Measurements from ENCODE around the gene ECSIT. TPM values are rescaled to one million over a fixed set of nuclear protein-coding genes. Genes with fewer than 3 reads are reported as not detected.
"Not testable (repeated sequence)": the region's sequence is repeated elsewhere in the genome, so short reads cannot be mapped to it uniquely, and the experiment has no call there.

Gene ECSIT
- total and polyA plus RNA-seq, 11 donors, result 69.7 to 242 (median 133) TPM

- Histone ChIP-seq H3K9me3 (no peaks in the 10 kb centered on the region), H3K4me3 (no peak overlapping the region), H3K27me3 (peaks cover 0 to 17% (median 0%) of the 10 kb centered on the region in 9 donors), H3K36me3 (no peaks in the 10 kb centered on the region), H3K27ac (no peak overlapping the region), H3K4me1 (no peaks in the 10 kb centered on the region)
- intact Hi-C loops (cut with DNase I), result no loop called here
- DNase-seq (no peak), ATAC-seq (no peak)
- WGBS, 4 donors, result 53 to 64% (median 57%) methylated on average over 4 of the region's 4 CpGs
- no peak for TF ChIP-seq POLR2A (IDR thresholded peaks at IDR 0.05)
- peak in 3 of 12 donors; percentile 9 to 19 (median 14) for TF ChIP-seq CTCF (IDR thresholded peaks at IDR 0.05)
Observed at GRCh38 chr19:11460207-11460606, 68.7 kb downstream of the ECSIT start.

GRCh38 chr19:11458912-11459311, 70.0 kb downstream of the ECSIT start:
- H3K27me3 ChIP-seq, result peaks cover 0 to 17% (median 0%) of the 10 kb centered on the region in 9 donors
- H3K4me3 ChIP-seq; H3K9me3 ChIP-seq; ATAC-seq; H3K4me1 ChIP-seq; H3K36me3 ChIP-seq; DNase-seq; H3K27ac ChIP-seq; intact Hi-C loops (cut with DNase I): not testable (repeated sequence)
- 81 to 84% (median 83%) methylated on average over 11 of the region's 11 CpGs for WGBS, 4 donors

- ATAC-seq (no peak), DNase-seq (no peak)
- TF ChIP-seq CTCF (IDR thresholded peaks at IDR 0.05) (no peak), POLR2A (IDR thresholded peaks at IDR 0.05) (no peak)
- no peaks in the 10 kb centered on the region for H3K9me3 ChIP-seq
- WGBS, 4 donors, result 81 to 85% (median 84%) methylated on average over 19 of the region's 19 CpGs
- H3K4me3 ChIP-seq, result no peak overlapping the region
- no peak overlapping the region for H3K27ac ChIP-seq
- no peaks in the 10 kb centered on the region for H3K4me1 ChIP-seq
- intact Hi-C loops (cut with DNase I), result no loop called here
- H3K27me3 ChIP-seq, result peaks cover 0 to 17% (median 0%) of the 10 kb centered on the region in 9 donors
- no peaks in the 10 kb centered on the region for H3K36me3 ChIP-seq
Observed at GRCh38 chr19:11458236-11458900, 70.6 kb downstream of the ECSIT start.

DNA sequence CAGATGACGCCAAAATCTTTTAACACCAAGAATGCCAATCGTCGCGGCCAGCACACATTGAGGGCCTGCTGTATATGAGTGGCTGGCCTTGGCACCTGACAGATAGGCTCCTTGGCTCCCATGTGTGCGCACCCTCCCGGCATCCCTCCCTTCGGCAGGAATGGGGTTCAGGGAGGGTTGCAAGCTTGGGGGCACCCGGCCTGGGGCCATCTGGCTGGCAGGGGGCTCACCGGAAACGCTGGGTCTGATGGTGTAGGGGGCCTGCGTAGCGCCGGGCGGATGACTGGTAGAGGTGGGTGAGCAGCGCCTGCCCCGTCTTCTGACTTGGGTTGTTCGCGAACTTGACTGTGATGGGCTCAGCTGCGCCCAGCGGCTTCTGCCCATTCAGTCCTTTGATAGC, 71.1 kb downstream of the ECSIT start:
- Histone ChIP-seq H3K4me3 (no peak overlapping the region), H3K36me3 (no peaks in the 10 kb centered on the region), H3K4me1 (no peaks in the 10 kb centered on the region), H3K9me3 (no peaks in the 10 kb centered on the region), H3K27me3 (peaks cover 0 to 18% (median 0%) of the 10 kb centered on the region in 9 donors), H3K27ac (no peak overlapping the region)
- no peak for DNase-seq
- WGBS, 4 donors, result 85 to 92% (median 87%) methylated on average over 19 to 20 of the region's 20 CpGs
- TF ChIP-seq POLR2A (IDR thresholded peaks at IDR 0.05), result no peak
- TF ChIP-seq CTCF (IDR thresholded peaks at IDR 0.05), result no peak
- intact Hi-C loops (cut with DNase I), result no loop called here
- no peak for ATAC-seq

DNA sequence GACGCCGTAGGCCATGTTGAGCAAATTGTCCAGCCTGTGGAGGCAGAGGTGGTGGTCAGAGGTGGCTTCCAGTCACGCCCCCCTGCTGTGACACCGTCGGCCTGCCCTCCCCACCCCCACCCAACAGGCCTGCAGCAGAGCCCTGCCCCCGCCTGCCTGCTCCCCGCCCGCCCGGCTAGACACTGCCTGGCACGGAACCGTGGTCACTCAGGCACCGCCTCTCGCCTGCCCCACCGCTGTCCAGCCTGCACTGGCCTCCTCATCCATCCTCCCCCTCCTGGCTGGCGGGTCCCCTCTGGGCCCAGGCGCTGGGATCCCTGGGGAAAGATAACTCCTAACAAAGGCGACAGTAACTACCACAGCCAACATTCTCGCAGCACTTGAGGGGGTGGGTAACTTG, 71.8 kb downstream of the ECSIT start:
- TF ChIP-seq CTCF (IDR thresholded peaks at IDR 0.05) (no peak), POLR2A (IDR thresholded peaks at IDR 0.05) (no peak)
- ATAC-seq, result no peak

More for the DNA sequence above, 71.8 kb downstream of the ECSIT start:
- H3K4me1 ChIP-seq, result peaks cover 0 to 2% (median 0%) of the 10 kb centered on the region in 12 donors
- H3K36me3 ChIP-seq, result no peaks in the 10 kb centered on the region
- no peak overlapping the region for H3K4me3 ChIP-seq
- 17 to 31% (median 21%) methylated on average over 6 to 18 of the region's 18 CpGs for WGBS, 4 donors
- H3K27me3 ChIP-seq, result peaks cover 0 to 23% (median 0%) of the 10 kb centered on the region in 9 donors
- no peaks in the 10 kb centered on the region for H3K9me3 ChIP-seq
- no peak for DNase-seq
- intact Hi-C loops (cut with DNase I), result no loop called here
- H3K27ac ChIP-seq, result no peak overlapping the region
